Pulmonary artery endothelial cell (primary cell): ENCODE data around the gene CCDC57. TPM values are rescaled to one million over a fixed set of nuclear protein-coding genes. Genes with fewer than 3 reads are reported as not detected.

Source experiments
- DNase-seq: peaks from one replicate; pipeline ENCODE4 v3.0.0-alpha.2; 2011; ENCODE audit warnings: low read depth, low spot score
- total RNA-seq: library from RNA; depleted of rRNA; stranded (reverse); fragments of >200 nt; gene quantifications from 2 replicates; pipeline ENCODE4 v1.2.3, GENCODE V29; 2014

The CCDC57 gene
- total RNA-seq, 1 donor from 2014 or later = 6.9 TPM

DNA sequence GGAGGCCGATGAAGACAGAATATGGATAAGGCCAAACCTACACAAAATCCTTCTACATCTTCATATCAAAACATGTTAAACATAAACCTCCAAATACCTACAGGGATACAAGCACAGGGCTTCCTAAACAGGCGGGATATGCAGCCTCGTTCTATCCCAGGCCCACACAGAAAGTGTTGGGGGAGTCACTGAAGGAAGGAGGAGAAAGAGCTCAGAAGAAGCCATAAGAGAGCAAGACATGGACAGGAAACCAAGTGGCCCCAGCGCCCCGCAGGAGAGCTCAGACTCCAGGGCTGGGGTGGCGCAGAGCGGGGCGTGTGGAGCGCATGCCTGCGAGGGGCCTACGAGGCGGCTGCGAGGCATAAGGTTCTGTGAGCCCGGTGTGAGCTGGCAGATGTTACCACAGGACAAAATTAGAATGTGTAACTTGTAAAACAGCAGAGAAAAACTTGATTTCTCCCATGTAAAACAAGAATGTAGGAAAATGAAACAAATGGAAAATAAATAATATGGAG is 103.6 kb downstream of the CCDC57 start:
- DNase-seq = no peak

DNA sequence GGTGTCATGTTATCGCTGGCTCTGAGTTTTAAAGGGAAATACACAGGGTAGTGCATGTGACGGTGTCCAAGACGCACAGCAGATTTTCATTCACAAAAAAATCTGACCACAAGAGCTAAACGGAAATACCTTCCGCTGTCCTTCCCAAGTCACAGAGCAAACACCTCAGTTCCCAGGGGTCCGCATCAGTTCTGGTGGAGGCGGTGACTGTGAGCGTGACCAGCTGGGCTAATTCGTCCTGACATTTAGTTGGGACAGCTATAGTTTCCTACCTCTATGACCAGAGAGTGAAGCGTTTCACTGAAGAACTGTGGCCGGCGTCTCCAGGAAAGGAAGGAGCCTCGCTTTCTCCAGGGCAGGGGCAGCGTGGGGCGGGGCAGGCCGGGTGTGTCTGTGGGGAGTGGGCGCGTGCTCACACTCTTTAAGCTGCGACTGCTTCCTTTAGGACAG is 104.1 kb downstream of the CCDC57 start:
- DNase-seq = no peak

GRCh38 chr17:82108038-82108437 is 104.6 kb downstream of the CCDC57 start:
- DNase-seq = no peak

DNA sequence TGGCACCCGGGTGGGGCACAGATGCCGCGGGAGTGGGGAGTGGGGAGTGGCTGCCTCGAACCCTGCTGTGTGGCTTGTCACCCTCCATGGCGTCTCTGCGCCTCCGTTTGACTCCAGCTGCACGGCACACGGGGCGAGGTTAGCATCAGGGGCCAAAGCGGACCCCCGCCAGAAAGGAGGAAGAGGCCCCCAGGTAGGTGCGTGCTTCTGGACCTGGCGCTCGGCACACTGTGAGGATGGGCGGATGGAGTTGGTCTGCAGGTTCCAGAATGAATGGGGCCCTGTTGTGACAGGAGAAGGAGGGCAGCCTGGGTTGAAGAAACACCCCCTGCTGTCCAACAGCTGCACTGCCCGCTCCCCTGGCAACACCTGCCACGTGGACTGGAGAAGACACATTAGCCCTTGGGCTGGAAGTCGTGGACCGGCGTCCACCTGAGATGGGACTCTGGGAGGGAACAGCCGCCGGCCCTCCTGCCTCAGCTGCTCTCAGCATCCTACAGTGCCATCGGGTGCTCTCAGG is 105.2 kb downstream of the CCDC57 start:
- DNase-seq = no peak

GRCh38 chr17:82106688-82107305 is 105.8 kb downstream of the CCDC57 start:
- DNase-seq = no peak

GRCh38 chr17:82105882-82106687 is 106.6 kb downstream of the CCDC57 start:
- DNase-seq = no peak

DNA sequence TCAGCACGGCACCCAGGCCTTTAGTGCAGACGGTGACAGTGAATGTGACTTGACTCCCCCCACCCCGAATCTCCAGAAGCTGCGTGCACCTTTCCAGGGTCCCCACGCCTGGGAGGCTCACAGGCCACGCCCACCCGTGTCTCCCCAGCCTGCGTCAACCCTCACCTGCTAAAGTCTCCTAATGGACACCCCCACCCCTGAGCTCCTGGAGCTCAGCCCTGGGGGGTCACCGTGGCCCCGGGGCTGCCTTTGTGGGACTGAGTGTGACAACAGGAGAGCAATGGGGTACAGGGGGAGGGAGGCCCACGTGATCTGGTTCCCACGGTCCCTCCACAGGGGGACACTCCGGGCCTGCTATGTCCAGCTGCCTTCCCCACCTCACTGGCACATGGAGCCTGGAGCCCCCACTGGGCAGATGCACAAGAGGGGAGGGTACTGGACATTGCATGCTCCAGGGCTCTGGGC is 107.2 kb downstream of the CCDC57 start:
- DNase-seq = no peak

GRCh38 chr17:82104797-82105416 is 107.7 kb downstream of the CCDC57 start:
- no peak for DNase-seq

DNA sequence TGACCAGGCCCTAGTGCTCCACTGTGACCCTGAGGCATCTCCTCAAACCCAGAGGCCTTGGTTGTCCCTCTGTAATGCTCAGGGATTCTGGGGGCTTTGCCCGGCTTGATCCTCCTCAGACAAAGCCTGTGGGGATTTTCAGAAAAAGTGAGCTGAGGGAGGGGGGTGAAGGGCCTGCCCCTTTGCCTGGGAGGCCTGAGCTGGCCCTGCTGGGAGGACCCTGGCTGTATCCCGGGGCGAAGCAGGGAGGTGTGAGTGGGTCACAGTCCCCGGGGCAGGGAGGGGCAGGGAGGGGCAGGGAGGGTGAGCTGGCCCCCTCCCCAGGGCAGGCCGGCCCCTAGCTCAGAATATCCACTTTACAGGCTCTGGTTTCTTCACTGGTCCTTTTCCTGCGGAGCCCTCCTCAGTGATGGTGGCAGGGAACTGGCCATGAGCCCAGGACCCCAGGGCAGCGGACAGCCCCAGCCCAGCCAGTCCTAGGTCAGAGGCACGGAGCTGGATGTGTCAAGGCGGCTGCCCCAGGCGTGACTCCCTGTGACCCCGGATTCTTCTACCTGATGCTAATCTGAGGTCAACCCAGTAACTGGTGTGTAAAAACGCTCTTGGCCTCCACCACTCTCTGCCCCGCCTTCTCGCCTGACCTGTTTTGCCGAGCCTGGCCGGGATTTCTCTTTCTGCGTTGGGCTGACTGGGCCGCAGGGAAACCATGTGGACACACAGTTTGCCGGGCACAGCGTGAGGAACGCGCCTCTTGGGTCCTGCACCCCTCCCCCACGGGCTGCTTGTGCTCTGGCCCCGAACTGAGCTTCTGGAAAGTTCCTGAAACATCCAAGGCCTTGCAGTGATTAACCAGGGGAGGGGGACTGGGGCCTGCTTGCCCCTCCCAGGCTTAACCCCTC is 108.8 kb downstream of the CCDC57 start:
- DNase-seq = no peak

DNA sequence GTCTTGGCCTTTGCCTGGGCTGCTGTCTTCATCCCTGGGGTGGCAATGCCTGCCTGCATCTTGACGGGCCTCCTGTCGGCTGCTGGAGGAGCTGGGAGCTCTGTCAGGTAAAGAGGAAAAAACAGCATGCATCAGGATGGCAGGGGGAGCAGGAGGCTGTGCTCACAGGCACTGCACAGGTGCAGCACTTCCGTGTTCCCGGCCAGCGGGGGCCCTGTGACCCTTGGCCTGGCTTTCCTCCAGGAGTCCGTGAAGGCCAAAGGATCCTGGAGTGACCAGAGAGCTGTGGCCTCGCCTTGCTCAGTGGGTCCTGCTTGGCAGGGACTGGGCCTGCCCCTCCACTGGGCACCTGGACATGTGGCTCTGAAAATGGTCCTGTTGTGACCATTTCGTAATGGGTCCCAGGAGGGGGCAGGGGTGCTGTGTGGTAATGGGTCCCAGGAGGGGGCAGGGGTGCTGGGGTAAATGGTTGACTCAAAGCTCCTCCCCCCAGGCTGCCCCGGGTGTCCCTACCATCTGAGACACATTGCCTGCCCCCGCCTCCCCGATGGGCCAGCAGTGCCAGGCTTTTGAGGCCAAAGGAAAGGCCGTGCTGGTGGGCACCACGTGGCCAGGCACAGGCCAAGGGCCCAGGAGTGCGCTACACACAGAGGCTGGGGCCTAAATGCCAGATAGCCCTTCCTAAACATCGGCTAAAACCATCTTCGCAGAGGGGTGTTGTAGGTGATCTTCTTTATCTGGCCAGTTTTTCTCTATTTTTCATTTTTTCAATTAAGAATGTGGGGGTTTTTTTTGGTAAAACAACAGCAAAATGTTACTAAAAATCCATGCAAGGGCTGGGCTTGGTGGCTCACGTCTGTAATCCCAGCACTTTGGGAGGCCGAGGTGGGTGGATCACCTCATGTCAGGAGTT is 110.6 kb downstream of the CCDC57 start:
- no peak for DNase-seq

GRCh38 chr17:82101301-82101715 is 111.3 kb downstream of the CCDC57 start:
- DNase-seq = no peak

GRCh38 chr17:82100502-82101298 is 111.9 kb downstream of the CCDC57 start:
- no peak for DNase-seq

DNA sequence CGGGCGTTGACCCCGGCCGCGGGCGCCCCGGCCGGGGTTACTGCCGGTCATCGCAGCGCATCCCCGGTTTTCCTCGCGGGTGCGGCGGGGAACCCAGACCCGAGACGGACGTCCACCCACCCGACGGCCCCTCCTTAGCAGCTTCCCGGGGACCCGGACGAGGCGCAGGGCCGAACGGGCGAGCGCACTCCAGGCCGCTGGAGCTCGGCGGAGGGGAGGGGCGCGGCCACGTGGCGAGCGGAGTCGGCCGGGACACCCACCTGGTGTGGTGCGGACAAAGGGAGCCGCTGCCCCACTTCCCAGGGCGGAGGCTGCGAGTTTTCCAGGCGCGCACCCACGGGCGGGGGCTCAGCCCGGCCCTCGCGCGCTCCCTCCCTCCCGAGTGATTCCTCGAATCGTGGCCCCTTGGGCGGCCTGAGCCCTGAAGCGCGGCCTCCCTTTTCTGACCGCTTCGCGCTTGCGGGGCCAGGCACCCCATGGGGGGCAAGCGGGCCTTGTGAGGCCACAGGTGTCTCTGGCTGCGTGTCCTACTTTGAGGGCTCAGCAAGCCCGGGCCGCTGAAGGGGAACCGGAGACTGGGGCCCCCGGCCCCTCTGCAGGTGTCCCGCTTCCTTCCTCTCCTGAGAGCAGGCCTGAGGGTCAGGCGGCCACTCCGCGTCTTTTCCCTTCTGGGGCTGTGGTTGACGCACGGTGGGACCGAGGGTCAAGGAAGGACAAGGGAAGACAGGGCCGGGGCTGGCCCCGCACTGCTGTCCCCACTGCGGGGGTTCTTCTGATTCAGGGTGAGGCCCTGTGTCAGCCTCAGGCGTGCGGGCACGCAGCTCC is 113.5 kb downstream of the CCDC57 start:
- no peak for DNase-seq

- peak; percentile 80 for DNase-seq
Observed at GRCh38 chr17:82098169-82098938, 114.3 kb downstream of the CCDC57 start, which contains the start of gene FASN. TSS of gene FASN (minus strand) at chr17:82098236. CDS start at chr17:82096445, 1,791 bp downstream.

DNA sequence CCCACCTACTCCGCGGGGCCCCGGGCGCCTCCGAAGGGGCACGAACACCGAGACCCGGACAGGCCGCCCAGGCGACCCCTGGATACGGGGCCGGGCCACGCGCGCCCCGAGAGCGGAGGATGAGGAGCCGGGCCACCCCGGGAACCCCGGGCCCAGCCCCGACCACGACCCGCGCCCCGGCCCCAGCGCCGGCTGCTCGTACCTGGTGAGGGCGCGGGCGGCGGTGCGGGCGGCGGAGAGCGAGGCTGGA is 114.8 kb downstream of the CCDC57 start:
- no peak for DNase-seq

- DNase-seq = peak; percentile 30
Observed at GRCh38 chr17:82097184-82097918, 115.3 kb downstream of the CCDC57 start.

- no peak for DNase-seq
Observed at GRCh38 chr17:82096709-82097183, 115.9 kb downstream of the CCDC57 start.
